Stimulated activated CD8-positive, alpha-beta memory T cell treated with anti-CD3 and anti-CD28 coated beads, Interleukin-4, amount 100 ng/mL, for 24 hours (primary cell): ENCODE measurements around the gene RND1.
A peak's percentile ranks its signal among the peaks of the same experiment; 100 is the strongest.
"Not testable (repeated sequence)": the region's sequence is repeated elsewhere in the genome, so short reads cannot be mapped to it uniquely, and the experiment has no call there.

ENCODE experiments used
- DNase-seq: peaks from one replicate; pipeline ENCODE4 v3.0.0-alpha.2; 2020; ENCODE audit warnings: low read depth

Gene RND1

DNA sequence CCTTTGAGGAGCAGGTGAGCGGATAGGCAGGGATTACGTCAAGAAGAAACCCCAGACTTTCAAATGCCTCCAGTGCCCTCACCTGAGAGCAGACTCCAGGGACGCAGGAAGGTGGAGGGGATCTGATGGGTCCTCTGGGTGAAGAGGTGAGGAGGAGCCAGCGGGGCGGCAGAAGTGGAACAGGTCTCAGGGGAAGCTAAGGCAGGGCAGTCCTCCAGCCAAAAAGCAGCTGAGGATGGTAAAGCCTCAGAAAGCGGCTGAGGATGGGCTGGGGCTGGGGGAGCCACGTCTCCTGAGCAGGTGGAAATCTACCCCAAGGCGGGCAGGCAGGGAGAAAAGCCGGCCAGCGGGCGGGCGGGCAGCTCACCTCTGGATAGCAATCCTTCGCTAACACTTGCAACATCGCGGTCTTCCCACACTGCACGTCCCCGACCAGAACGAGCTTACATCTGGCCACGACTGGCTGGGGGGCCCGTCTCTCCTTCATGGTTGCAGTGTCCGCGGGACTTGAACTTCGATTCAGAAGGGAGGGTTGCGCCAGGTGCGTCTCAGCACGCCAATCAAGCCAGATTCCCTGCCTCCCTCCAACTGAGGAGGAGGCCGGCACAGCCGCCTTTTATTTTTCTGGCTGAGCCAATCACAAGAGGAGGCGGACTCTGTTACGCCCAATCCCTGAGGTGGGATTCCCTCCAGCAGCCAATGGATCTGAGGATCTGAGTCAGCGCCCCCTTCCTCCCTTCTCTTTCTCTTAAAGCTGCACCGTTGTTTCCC is at the start of gene RND1:
Gene RND1 (minus strand): TSS at position 590 of the 771 bp plus-strand sequence. CDS start 103 bp downstream, at position 487.
- DNase-seq, result peak; percentile 71

DNA sequence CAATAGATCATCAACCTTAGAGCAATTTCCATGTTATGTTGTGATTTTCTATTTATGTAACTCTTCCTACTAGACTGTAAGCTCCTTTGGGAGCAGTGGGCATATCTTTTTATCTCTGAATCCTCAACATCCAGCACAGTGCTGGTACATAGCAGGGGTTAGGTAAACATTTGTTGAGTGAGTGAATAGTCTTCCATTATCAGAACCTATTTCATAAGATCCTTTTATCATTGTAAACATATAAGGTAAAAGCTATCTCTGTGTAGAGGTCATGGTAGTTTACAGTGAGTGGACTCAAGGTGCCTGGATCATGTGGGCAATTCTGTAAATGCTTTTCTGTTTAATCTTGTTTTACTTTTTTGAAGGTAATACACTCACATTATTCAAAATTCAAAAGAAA is 44.5 kb upstream of the RND1 start:
- DNase-seq, result no peak

DNA sequence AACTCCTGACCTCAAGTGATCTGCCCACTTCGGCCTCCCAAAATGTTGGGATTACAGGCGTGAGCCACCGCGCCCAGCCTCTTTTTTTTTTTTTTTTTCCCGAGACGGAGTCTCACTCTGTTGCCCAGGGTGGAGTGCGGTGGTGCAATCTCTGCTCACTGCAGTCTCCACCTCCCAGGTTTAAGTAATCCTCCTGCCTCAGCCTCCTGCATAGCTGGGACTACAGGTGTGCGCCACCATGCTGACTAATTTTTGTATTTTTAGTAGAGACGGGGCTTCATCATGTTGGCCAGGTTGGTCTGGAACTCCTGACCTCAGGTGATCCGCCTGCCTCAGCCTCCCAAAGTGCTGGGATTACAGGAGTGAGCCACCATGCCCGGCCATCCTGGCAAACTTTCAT is 44.0 kb upstream of the RND1 start:
- not testable (repeated sequence) for DNase-seq

DNA sequence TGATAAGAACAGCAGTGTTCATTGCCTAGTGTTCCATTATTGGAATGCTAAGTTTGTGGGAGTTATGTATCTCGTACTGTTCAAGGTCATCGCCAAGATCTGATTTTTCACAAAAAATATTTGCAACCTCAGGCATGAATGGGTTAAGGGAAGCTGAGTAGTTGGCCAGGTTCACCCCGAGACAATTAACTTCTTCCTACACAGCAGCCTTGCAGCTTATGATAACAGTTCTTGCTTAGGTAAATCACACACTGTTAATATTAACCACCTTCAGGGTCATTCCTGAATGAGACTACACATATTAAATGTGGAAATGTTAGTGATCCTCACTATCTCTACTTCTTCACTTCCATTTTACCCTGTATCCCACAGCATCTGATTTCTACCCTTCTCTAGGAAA is 41.6 kb upstream of the RND1 start:
- DNase-seq, result no peak

DNA sequence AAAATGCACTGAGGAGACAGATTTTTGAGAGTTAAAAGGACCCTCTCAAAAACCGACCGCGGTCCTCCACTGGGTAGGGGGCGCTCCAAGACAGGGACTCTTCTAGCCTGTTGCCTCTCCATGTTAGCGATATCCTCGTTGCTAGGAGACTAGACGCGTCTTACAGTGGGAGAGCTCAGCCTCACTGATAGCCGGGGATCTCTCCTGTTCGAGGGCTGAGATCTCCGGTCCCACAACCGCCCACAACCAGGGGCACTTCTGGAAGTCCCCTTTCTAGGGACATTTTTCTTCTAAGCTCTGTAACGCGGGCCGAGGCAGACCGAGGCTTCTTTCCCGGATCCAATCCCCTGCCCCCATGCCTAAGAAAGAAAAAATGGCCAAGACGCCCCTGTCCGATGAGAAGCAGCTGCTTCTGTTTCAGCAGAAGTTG is 38.3 kb upstream of the RND1 start:
- peak; percentile 75 for DNase-seq

DNA sequence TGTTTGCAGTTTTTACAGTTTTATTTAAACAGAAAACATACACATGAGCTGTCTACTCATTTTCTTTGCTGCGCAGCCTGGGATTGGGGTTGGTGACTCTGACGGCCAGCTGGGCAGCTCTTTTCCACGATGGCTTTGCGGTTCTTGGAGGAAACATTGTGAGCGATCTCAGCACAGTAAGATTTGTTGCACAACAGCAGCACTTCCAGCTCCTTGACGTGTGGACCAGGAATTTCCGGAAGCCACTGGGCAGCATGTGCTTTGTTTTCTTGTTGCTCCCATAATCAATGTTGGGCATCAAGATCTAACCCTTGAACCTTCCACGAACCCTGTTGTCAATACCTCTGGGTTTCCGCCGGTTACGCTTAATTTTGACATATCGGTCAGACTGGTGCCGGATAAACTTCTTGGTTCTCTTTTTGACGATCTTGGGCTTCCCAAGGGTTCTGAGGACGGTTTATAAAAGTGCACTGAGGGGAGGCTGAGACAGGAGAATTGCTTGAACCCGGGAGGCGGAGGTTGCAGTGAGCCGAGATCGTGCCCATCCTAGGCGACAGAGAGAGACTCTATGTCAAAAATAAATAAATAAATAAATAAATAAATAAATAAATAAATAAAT is 37.8 kb upstream of the RND1 start:
- no peak for DNase-seq

DNA sequence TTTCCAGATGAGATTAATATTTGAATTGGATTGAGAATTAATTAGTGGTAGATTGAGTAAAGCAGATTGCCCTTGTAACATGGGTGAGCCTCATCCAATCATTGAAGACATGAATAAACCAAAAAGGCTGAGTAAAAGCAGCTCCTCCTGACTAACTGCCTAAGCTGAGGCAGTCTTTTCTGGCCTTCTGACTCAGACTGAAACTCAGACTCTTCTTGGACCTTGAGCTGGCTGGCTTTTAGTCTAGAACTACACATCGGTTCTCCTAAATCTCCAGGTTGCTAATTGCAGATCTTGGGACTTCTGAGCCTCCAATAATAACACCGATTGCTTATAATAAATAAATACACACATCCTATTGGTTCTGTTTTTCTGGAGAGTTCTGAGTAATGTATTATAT is 35.6 kb upstream of the RND1 start:
- DNase-seq, result no peak

DNA sequence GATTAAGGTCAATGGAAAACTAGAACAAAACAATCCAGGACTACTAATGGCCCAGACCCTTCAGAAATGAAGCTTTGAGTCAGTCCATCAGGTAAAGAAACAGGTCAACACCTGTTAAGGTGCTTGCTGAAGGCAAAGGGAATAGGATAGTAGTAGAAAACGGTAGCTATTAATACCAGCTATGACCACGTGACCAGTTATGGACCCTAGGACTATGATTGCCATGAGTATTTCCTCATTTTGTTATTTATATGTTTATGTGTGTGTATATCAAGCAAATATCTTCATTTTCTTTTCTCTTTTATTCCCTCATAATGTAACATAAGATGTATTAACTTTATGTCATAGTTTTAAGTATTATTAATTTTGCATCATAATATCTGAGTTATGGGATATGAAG is 34.0 kb upstream of the RND1 start:
- DNase-seq, result no peak

DNA sequence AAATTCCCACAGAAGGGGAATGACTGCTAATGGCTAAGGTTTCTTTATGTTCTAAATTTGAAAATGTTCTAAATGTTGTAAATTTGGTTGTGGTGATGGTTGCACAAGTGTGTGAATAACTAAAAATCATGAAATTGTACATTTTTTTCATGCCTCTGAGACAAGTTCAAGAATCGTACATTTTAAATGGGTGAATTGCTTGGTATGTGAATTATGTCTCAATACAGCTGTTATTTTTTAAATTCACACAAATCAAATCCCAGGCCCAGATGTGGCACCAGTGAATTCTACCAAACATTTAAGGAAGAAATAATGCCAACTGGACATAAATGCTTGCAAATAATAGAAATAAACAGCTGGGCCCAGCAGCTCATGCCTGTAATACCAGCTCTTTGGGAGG is 28.6 kb upstream of the RND1 start:
- no peak for DNase-seq

DNA sequence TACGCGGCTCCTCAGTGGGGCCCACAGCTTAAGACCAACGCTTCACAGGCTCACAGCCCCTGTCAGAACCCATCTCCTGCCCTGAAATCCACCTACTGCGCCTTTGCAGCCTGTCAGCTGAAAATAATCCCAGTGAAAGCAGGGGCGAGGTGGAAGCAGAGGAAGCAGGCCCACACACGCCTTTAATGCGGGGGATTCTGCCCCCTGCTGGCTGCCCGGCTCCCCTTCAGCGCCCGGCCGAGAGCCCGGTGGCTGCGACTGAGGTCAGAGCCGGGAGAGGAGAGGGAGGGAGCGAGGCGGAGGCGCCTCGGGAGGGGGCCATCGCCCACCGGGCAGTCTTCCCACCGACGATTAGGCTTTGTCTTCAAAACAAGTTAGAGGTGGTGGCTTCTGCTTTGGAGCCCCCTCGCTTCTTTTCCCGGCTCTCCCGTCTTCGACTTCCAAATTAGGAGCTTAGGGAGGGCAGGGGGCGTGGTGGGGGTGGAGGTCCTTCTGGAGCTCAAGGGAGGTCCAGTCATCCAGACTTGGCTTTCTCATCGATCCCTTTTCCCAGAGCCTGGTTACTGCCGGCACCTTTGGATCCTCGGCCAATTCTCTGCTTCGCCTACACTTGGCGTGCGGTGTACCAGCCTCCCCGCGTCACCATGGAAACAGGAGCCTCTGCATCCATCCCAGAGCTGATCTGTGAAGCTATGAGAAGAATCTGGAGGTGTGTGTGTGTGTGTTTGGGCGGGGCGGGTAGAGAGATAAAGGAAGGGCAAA is 25.2 kb upstream of the RND1 start:
- peak; percentile 59 for DNase-seq

DNA sequence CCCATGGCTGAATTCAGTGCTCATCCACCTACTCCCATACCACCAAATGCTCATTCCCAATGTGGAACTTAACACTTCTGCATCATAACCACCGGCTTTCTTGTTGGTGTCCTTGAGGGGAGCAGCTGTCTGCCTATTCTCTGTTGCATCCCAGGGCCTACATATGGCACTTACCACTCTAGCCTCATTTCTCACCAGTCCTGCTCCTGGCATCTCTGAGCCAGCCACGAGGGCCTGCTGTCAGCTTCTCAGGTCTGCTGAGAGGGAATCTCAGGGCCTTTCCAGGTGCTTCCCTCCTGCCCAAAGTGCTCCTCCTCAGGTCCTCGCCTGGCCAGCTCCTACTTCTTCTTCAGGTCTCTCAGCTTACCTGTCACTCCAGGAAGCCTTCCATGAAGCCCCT is 24.0 kb upstream of the RND1 start:
- no peak for DNase-seq

DNA sequence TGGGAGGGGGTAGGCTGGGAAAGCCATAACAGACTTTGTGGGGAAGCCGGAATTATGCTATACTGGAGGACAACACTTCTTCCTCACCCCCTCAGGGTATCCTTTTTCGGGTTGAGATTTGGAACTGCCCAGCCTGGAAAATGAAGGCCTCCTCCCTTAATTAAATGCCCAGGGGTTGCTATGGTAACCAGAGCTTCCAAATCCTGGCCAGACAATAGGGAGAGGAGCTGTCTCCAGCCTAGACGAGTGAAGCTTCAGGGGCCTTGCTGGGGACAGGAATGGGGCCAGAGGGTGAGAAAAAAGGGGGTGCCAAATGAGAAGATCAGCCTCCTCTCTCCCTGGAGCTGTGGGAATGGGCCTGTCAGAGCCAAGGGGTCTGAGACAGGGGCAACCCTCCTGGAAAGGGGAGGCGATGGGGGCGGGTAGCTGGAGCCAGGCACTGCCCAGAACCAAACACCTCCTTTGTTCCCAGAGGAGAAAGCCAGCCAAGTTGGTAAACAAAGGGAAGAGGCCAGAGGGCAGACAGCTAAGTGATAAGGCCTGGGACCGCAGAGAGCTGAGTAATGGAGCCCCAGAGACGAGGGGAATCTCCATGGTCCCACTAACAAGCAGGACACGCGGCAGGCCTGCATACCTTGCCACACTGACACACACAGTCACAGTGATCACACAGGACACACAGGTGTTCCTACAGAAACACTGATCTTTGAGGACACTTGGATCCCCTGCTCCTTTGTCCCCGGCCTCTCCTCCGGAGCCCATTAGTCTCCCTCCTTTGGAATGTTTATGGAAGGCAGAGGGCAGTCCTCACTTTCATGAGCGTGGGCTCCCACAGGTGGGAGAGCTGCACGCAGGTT is 17.9 kb upstream of the RND1 start:
- no peak for DNase-seq

DNA sequence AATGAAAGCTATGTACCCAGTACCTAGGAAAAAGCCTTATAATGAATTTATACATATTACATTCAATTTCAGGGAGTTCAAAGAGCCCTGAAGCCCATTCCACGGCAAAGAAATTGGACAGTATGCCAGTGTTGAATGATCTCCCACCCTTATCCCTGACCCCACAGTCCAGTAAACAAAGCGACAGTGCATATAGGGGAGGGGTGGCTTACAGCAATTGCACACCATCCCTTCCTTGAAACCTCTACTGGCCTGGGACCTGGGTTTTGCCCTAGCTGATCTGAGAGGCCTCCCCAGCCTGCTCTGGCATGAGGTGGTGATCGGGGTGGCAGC is 17.3 kb upstream of the RND1 start:
- DNase-seq, result no peak

DNA sequence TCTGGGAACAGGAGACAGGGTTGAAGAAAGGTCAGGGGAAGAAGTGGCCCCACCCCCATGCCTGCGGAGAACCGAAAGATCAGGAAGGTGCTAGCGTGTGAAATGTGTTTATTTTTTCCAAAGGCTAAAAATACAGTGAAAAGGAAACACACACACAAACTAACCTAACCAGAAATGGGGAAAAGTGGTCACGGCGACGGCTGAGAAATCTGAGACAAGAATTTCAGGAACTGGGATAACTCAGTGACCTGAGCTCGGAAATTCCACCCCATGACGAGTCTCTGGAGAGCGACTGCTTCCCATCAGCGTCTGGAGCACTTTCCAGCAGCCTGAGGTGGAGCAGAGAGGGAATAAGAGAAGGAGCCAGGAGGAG is 16.6 kb upstream of the RND1 start:
- DNase-seq, result no peak

DNA sequence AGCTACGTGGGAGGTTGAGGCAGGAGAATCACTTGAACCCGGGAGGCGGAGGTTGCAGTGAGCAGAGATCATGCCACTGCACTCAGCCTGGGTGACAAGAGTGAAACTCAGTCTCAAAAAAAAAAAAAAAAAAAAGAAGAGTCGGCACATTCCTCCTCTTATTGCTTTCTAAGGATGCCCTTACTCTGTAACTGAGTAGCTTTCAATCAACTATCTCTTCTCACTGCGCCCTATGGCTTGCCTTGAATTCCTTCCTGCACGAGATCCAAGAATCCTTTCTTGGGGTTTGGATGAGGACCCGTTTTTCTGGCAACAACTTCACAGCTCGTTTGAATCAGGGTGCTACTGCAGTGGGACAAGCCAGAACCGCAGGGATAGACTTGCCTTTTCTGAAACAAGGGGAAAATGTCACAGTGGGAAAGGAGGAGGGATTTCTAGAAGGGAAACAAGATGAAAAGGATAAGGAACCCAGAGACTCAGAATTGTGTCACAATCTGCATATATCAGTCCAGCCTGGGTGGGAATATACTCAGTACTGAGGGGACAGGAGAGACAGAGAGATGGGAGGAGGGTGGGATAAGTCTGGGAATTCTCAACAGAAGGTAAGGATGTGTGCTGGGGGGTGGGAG is 16.1 kb upstream of the RND1 start:
- DNase-seq, result no peak

DNA sequence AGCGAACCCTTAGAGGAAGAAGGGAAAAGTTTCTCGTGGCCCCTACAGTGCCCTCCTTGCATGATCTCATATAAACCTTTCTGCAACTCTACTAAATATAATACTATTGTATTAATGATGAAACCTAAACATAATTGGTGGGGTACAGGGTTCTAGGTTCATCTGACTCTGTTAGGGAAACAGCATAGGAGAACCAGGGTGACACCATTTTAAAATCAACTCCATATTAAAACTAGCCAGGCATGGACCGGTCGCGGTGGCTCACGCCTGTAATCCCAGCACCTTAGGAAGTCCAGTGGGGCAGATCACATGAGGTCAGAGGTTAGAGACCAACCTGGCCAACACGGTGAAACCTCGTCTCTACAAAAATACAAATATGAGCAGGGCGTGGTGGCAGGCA is 15.0 kb upstream of the RND1 start:
- no peak for DNase-seq

DNA sequence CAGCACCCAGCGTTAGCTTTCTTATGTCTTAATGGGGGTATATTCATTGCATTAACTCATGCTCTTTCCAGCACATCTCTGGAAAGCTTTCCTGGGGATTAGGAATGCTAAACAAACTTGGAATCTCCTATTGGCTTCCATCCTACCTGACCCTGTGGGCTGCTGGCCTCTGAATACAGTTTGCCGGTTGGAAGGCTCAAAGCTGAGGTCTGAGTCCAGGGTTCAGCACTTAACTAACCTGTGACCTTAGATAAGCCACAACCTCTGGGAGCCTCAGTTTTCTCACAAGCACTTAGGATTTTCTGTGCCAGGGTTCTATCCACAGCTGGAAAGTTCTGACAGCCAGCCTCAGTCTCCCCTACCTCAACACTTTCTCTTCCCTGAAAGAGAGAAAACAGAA is 12.9 kb upstream of the RND1 start:
- DNase-seq, result no peak

DNA sequence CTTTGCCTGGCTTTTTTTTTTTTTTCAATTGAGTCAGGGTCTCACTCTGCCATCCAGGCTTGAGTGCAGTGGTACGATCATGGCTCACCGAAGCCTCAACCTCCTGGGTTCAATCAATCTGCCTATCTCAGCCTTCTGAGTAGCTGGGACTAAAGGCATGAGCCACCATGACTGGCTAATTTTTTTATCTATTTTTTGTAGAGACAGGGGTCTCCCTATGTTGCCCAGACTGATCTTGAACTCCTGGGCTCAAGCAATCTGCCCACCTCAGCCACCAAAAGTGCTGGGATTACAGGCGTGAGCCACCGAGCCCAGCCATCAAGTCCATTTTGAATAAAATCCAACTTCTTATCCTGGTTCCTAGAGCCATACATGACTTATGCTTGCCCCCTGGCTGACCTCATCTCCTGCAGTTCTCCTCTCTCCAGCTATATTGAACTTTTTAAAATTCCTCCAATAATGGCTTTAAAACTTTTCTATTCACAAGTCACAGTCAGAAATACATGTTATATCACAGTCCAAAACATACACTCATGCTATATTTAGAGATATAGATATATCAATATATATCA is 10.4 kb upstream of the RND1 start:
- DNase-seq, result no peak

DNA sequence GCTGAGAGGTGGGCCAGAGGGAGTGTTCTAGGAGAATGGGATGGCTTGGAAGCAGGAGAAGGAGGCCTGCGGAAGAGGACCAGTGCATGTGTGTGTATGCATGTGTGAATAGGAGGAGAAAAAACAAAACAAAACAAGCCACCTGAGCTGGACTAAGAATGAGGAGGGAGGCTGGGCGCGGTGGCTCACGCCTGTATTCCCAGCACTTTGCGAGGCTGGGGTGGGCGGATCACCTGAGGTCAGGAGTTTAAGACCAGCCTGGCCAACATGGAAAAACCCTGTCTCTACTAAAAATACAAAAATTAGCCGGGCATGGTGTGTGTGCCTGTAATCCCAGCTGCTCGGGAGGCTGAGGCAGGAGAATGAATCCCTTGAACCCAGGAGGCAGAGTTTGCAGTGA is 7.9 kb upstream of the RND1 start:
- not testable (repeated sequence) for DNase-seq

DNA sequence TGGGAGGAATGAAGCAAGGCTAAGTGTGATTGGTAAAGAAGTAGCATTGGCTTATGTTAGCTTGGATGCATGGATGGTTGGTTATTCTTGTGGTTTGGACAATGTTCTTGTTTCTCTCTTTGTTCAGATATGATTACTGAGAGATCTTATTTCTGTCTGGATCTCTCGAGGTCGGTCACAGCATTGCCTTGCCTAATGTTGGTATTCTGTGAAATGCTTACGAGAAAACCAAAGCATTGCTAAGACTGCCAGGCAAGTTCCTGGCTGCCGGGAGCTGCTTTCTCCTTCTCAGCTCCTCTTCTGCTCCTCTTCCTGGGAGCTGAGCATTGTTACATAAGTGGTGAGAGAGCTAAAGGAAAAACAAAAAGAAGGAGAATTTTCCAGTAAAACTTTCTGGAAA is 7.4 kb upstream of the RND1 start:
- DNase-seq, result no peak

DNA sequence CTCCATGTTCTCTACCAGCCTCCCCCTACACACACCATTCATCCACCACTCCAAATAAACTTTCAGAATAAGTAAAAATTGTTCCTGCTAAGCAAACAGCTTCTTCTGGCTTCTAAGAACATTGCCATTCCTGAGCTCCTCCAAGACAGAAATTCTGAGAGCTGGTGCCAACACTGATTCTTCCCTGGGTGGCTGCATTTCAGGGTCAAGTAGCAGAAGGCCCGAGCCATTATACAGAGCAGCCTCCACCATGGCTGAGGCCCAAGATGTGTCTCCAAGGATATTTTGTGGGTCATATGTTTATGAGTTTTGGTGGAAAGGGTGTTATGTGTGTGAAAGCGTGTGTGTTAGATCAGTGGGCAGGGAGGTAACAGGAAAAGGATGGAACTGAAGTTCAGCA is 3.5 kb upstream of the RND1 start:
- DNase-seq, result no peak

DNA sequence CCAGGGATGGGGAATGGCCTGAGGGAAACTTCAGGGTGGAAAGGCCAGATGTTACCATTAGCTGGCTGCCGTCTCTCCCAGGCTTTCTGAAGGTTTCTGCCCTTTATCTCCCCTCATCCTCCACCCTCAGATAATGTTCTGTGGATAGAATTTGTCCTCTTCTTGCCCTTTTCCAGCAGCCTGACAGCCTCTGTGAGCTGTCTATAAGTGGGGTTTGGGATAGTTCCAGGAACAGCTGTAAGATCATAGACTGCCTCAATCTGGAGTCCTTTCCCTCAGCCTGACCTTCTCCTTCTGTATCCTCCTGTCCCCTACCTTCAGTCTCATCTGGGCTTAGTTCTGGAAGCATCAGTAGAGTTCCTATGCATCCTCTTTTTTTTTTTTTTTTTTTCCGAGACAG is 2.8 kb upstream of the RND1 start:
- no peak for DNase-seq
